Vagina (tissue), 2 donors: ENCODE measurements around the gene CAMK2B. TPM values are rescaled to one million over a fixed set of nuclear protein-coding genes. Genes with fewer than 3 reads are reported as not detected.

Source experiments
- DNase-seq, 2 donors: peaks; one replicate each; pipeline ENCODE4 v3.0.0-alpha.2; 2017; ENCODE audit errors: extremely low spot score in 2 of 2
- H3K27ac ChIP-seq: fragments of 200-600 bp; sonication (generic); one replicate; pipeline ENCODE4 v1.5.1; 2019
- H3K27me3 ChIP-seq: fragments of 200-600 bp; sonication (generic); one replicate; pipeline ENCODE4 v1.5.1; 2019
- H3K36me3 ChIP-seq, 2 donors: fragments of 200-600 bp; sonication (generic); one replicate each; pipeline ENCODE4 v1.5.1; 2017 to 2019
- H3K4me1 ChIP-seq: fragments of 200-600 bp; sonication (generic); one replicate; pipeline ENCODE4 v1.5.1; 2019
- H3K4me3 ChIP-seq, 2 donors: fragments of 200-600 bp; sonication (generic); 1 replicate in 1 of 2; 2 replicates in 1 of 2; pipeline ENCODE4 v1.5.1; 2016 to 2019
- H3K9me3 ChIP-seq: fragments of 200-600 bp; sonication (generic); one replicate; pipeline ENCODE4 v1.5.1; 2019
- CTCF ChIP-seq, 3 experiments: fragments of 450-650 bp in 2 of 3; fragments of 200-600 bp in 1 of 3; sonication (generic) in 1 of 3; IDR thresholded peaks; one replicate each; pipeline ENCODE4 v1.5.1; 2017 to 2019; ENCODE audit warnings: antibody characterized with exemption in 3 of 3, mild to moderate bottlenecking in 2 of 3, moderate library complexity in 2 of 3
- POLR2A ChIP-seq, 2 donors: fragments of 450-650 bp; IDR thresholded peaks; one replicate each; pipeline ENCODE4 v1.6.1; 2017; ENCODE audit warnings: antibody characterized with exemption in 2 of 2, mild to moderate bottlenecking in 2 of 2, moderate library complexity in 2 of 2
- POLR2AphosphoS5 ChIP-seq, 2 donors: sonication (generic); formaldehyde crosslinking; IDR thresholded peaks; one replicate each; pipeline ENCODE4 v1.9.0; 2017; ENCODE audit warnings: antibody characterized with exemption in 2 of 2, mild to moderate bottlenecking in 2 of 2, low read depth in 1 of 2; ENCODE audit not compliant: insufficient read depth in 1 of 2
- intact Hi-C: fragments of 100-400 bp; cut with DNase I; formaldehyde crosslinking; loops from one replicate; pipeline ENCODE4 v1.15.1; 2023
- total RNA-seq: library from RNA; depleted of rRNA; stranded (reverse); fragments of >200 nt; gene quantifications from one replicate; pipeline ENCODE4 v1.2.3, GENCODE V29; 2016

CAMK2B gene
- total RNA-seq, 1 donor from 2014 or later = 3.2 TPM

GRCh38 chr7:44291066-44291732, 34.2 kb downstream of the CAMK2B start:
- Histone ChIP-seq H3K27me3 (no peaks in the 10 kb centered on the region), H3K4me3 (no peak overlapping the region), H3K4me1 (no peaks in the 10 kb centered on the region), H3K9me3 (no peaks in the 10 kb centered on the region), H3K36me3 (no peaks in the 10 kb centered on the region), H3K27ac (no peak overlapping the region)
- intact Hi-C loops = no loop called here
- peak in 1 of 2 donors; percentile 85 for DNase-seq
- TF ChIP-seq CTCF (IDR thresholded peaks at IDR 0.05) (no peak), POLR2AphosphoS5 (IDR thresholded peaks at IDR 0.05; ENCODE audit: insufficient read depth in 1 of 2, low read depth in 1 of 2) (no peak), POLR2A (IDR thresholded peaks at IDR 0.05) (no peak)

- no peaks in the 10 kb centered on the region for H3K9me3 ChIP-seq
- intact Hi-C loops = no loop called here
- DNase-seq = peak in 1 of 2 donors; percentile 56
- H3K27ac ChIP-seq = no peak overlapping the region
- H3K27me3 ChIP-seq = no peaks in the 10 kb centered on the region
- TF ChIP-seq POLR2AphosphoS5 (IDR thresholded peaks at IDR 0.05; ENCODE audit: insufficient read depth in 1 of 2, low read depth in 1 of 2) (no peak), CTCF (IDR thresholded peaks at IDR 0.05) (no peak), POLR2A (IDR thresholded peaks at IDR 0.05) (no peak)
- no peaks in the 10 kb centered on the region for H3K4me1 ChIP-seq
- no peak overlapping the region for H3K4me3 ChIP-seq
- no peaks in the 10 kb centered on the region for H3K36me3 ChIP-seq
Observed at GRCh38 chr7:44290252-44290620, 35.2 kb downstream of the CAMK2B start.

- Histone ChIP-seq H3K27me3 (no peaks in the 10 kb centered on the region), H3K36me3 (no peaks in the 10 kb centered on the region), H3K4me3 (no peak overlapping the region), H3K27ac (no peak overlapping the region), H3K4me1 (no peaks in the 10 kb centered on the region), H3K9me3 (no peaks in the 10 kb centered on the region)
- intact Hi-C loops = no loop called here
- TF ChIP-seq CTCF (IDR thresholded peaks at IDR 0.05) (no peak), POLR2A (IDR thresholded peaks at IDR 0.05) (no peak), POLR2AphosphoS5 (IDR thresholded peaks at IDR 0.05; ENCODE audit: insufficient read depth in 1 of 2, low read depth in 1 of 2) (no peak)
- DNase-seq = no peak
Observed at GRCh38 chr7:44289341-44290251, 35.8 kb downstream of the CAMK2B start.

- Histone ChIP-seq H3K4me3 (no peak overlapping the region), H3K9me3 (no peaks in the 10 kb centered on the region), H3K4me1 (no peaks in the 10 kb centered on the region), H3K27ac (no peak overlapping the region), H3K36me3 (no peaks in the 10 kb centered on the region), H3K27me3 (no peaks in the 10 kb centered on the region)
- intact Hi-C loops = no loop called here
- TF ChIP-seq POLR2A (IDR thresholded peaks at IDR 0.05) (no peak), POLR2AphosphoS5 (IDR thresholded peaks at IDR 0.05; ENCODE audit: insufficient read depth in 1 of 2, low read depth in 1 of 2) (no peak), CTCF (IDR thresholded peaks at IDR 0.05) (no peak)
- DNase-seq = no peak
Observed at GRCh38 chr7:44288811-44289340, 36.5 kb downstream of the CAMK2B start.

GRCh38 chr7:44288381-44288685, 37.1 kb downstream of the CAMK2B start:
- Histone ChIP-seq H3K36me3 (no peaks in the 10 kb centered on the region), H3K4me3 (no peak overlapping the region), H3K27me3 (no peaks in the 10 kb centered on the region), H3K9me3 (no peaks in the 10 kb centered on the region), H3K4me1 (no peaks in the 10 kb centered on the region), H3K27ac (no peak overlapping the region)
- no peak for DNase-seq
- intact Hi-C loops = no loop called here
- TF ChIP-seq CTCF (IDR thresholded peaks at IDR 0.05) (no peak), POLR2AphosphoS5 (IDR thresholded peaks at IDR 0.05; ENCODE audit: insufficient read depth in 1 of 2, low read depth in 1 of 2) (no peak), POLR2A (IDR thresholded peaks at IDR 0.05) (no peak)
